Measurements from ENCODE around the gene SH3RF3.

Gene SH3RF3

DNA sequence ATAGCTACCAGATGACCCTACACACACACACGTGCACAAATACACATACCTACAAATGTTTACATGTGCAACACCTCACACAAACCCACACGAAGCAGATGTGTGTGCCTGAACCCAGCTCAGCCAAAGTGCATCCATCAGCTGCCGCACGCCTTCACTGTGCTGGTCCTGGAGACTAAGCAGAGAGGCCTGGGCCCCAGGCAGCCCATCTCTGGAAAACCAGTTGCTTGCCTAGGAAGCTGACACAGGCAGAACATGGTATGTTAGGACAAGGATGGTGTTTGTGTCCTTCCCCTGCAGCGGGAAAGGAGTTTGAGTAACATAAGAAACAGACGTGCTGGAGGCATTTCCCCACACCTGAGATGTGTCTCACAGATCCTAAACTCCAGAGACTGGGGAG lies 398.1 kb downstream of the SH3RF3 start:
- H3K4me3 ChIP-seq (ENCODE audit: low read depth, low read length), result no peak overlapping the region
- no peak for DNase-seq (ENCODE audit: low read depth)
- TF ChIP-seq CTCF (conservative IDR thresholded peaks at IDR 0.05; ENCODE audit: low read depth, low read length), result no peak

DNA sequence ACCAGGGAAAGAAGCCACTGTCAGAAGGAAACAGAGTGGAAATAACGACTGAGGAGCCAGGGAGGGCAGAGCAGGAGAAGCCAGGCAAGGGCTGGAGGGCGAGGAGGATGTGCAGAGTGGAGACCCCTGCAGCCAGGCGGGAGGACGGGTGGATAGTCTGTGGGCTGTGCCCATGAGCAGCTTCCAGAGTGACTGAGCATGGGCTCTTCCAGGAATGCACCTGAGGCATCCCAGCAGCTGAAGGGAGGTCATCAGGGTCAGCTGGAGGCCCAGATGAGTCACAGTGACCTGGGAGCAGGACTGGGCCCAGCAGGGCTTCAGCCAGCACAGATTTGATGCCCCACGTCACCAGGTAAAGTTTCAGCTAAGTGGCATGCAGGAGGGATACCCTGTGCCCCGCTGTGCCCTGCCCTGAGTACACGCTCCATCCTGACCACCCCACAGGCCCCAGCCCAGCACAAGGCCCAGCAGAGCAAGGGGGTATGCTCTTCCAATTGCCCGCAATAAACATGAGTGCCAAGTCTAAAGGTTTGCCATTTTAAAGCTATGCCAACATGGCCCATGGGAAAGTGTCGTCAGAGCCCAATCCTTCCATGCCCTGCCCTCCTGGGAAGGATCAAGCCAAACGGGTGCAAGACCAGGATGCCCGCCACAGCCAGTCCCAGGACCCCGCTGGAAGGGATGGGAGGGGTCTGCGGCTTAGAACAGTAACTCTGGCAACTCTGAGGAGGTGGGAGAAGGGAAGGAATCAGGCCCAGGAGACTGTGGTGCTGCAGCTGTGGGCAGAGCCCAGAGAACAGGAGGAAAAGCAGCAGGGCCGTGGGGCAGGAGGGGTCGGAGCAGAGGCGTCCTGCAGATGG lies 399.1 kb downstream of the SH3RF3 start:
- H3K4me3 ChIP-seq (ENCODE audit: low read depth, low read length), result no peak overlapping the region
- TF ChIP-seq CTCF (conservative IDR thresholded peaks at IDR 0.05; ENCODE audit: low read depth, low read length), result no peak
- DNase-seq (ENCODE audit: low read depth), result no peak

DNA sequence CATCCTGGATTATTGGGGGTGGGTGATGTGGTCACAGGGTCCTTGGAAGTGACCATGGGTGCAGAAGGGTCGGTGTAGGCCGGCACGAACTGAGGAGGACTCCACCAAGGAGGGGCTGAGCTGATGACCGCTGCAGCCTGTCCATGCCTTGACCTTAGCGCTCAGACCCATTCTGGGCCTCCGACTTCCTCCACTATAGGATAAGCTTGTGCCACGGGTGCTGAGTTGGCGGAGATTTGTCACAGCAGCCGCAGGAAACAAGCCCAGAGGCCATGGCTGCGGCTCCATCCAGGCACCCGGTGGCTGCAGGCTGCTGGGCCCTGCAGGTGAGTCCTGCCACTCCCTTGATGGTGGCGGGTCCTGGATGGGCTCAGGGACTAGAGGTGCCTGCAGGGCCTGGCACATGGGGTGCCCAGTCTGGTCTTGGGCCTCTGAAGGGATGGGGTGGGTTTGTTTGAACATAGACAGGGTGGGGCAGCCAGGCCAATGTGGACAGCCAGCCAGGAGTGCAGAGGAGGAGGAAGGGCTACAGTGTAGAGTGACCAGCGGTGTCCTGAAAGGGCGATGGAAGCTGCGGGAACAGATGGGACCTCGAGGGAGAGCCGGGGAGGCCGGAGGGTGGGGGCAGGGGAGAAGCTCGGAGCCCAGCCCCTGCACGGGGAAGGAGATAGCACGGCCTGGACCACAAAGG lies 400.0 kb downstream of the SH3RF3 start:
- no peak overlapping the region for H3K4me3 ChIP-seq (ENCODE audit: low read depth, low read length)
- no peak for DNase-seq (ENCODE audit: low read depth)
- no peak for TF ChIP-seq CTCF (conservative IDR thresholded peaks at IDR 0.05; ENCODE audit: low read depth, low read length)

DNA sequence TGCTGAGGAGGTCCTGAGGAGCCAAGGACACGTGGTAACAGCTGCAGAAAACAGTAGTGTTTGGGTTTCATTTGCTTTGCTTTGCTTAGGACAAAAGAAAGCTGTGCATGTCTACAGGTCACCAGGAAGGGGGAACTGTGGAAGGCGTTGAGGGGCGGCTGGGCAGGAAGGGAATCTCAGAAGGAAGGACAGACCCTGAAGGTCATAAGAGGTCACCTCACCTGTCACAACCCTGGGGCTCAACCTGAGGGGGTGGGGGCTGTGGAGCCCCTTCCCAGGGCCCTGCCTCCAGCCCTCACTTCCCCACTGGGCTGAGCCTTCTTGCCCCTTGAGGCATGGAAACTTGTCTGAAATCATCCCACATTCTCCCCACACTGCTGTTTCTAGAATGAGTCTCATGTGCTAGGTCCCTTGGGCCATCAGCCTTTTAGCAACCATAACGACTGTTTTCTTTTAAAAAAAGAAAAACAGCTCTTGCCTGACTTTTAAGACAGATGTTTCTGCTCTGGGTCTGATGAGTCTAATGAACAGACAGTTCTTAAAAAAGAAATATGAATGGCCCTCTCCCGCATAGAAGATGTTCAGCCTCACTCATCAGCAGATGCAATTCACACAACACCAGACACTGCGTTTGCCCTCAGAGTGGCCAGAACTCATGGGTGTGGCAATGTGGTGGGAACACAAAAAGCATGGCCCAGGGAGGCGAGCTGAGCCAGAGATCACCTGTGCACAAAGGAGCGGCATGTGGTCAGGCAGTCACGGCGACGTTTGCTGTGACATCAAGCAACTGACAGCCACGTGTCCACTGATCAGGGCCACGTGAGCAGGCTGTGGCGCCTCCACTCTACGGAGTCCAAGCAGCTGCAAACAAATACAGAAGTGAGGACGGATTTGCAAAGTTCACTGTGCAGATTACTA lies 400.8 kb downstream of the SH3RF3 start:
- H3K4me3 ChIP-seq (ENCODE audit: low read depth, low read length), result no peak overlapping the region
- no peak for TF ChIP-seq CTCF (conservative IDR thresholded peaks at IDR 0.05; ENCODE audit: low read depth, low read length)
- no peak for DNase-seq (ENCODE audit: low read depth)

- DNase-seq (ENCODE audit: low read depth), result no peak
- TF ChIP-seq CTCF (conservative IDR thresholded peaks at IDR 0.05; ENCODE audit: low read depth, low read length), result no peak
- no peak overlapping the region for H3K4me3 ChIP-seq (ENCODE audit: low read depth, low read length)
These were observed 401.7 kb downstream of the SH3RF3 start for GRCh38 chr2:109530712-109531111.

- DNase-seq (ENCODE audit: low read depth), result no peak
- no peak overlapping the region for H3K4me3 ChIP-seq (ENCODE audit: low read depth, low read length)
- no peak for TF ChIP-seq CTCF (conservative IDR thresholded peaks at IDR 0.05; ENCODE audit: low read depth, low read length)
These were observed 402.2 kb downstream of the SH3RF3 start for GRCh38 chr2:109531221-109531620.
